Endothelial cell (in vitro differentiated cells): Measurements from ENCODE around the gene CAMTA1. TPM values are rescaled to one million over a fixed set of nuclear protein-coding genes. Genes with fewer than 3 reads are reported as not detected.
"Not testable (repeated sequence)": the region's sequence is repeated elsewhere in the genome, so short reads cannot be mapped to it uniquely, and the experiment has no call there.

Source experiments
- DNase-seq: peaks from one replicate; pipeline ENCODE4 v3.0.0; 2021; ENCODE audit warnings: low spot score
- H3K27ac Mint-ChIP-seq: one replicate; pipeline ENCODE4 v1.8.0; 2021; ENCODE audit warnings: mixed read lengths, inconsistent platforms; ENCODE audit not compliant: unreplicated experiment
- H3K27me3 Mint-ChIP-seq: one replicate; pipeline ENCODE4 v1.8.0; 2021; ENCODE audit warnings: mild to moderate bottlenecking, moderate library complexity, mixed read lengths, inconsistent platforms; ENCODE audit not compliant: unreplicated experiment
- H3K36me3 Mint-ChIP-seq: one replicate; pipeline ENCODE4 v1.8.0; 2021; ENCODE audit warnings: mild to moderate bottlenecking, low read depth, mixed read lengths, inconsistent platforms; ENCODE audit not compliant: unreplicated experiment
- H3K4me1 Mint-ChIP-seq: one replicate; pipeline ENCODE4 v1.8.0; 2021; ENCODE audit warnings: mild to moderate bottlenecking, mixed read lengths, inconsistent platforms; ENCODE audit not compliant: unreplicated experiment
- H3K4me3 Mint-ChIP-seq: one replicate; pipeline ENCODE4 v1.8.0; 2021; ENCODE audit warnings: mild to moderate bottlenecking, mixed read lengths, inconsistent platforms; ENCODE audit not compliant: unreplicated experiment
- H3K9me3 Mint-ChIP-seq: one replicate; pipeline ENCODE4 v1.8.0; 2021; ENCODE audit warnings: mixed read lengths, inconsistent platforms; ENCODE audit not compliant: unreplicated experiment
- CTCF ChIP-seq: fragments of 200-600 bp; sonication (generic); IDR thresholded peaks from one replicate; pipeline ENCODE4 v1.5.0; 2021; ENCODE audit warnings: antibody characterized with exemption; ENCODE audit not compliant: unreplicated experiment
- total RNA-seq: library from RNA; stranded (reverse); fragmentation: NEBNext Ultra II Directional; extraction: Animal tissue kit (Norgen Biotek cat#: 25700); gene quantifications from one replicate; pipeline ENCODE4 v1.2.1, GENCODE V29; 2021; ENCODE audit not compliant: unreplicated experiment

Gene CAMTA1
- total RNA-seq, 1 donor from 2014 or later: 87.3 TPM

- no peaks in the 10 kb centered on the region for H3K4me1 Mint-ChIP-seq
- H3K27me3 Mint-ChIP-seq: peaks cover 4% of the 10 kb centered on the region
- H3K27ac Mint-ChIP-seq: no peak overlapping the region
- no peak for DNase-seq
- H3K4me3 Mint-ChIP-seq: no peak overlapping the region
- no peak for TF ChIP-seq CTCF
- H3K9me3 Mint-ChIP-seq: peaks cover under 1% of the 10 kb centered on the region
- H3K36me3 Mint-ChIP-seq: no peaks in the 10 kb centered on the region
Measured at GRCh38 chr1:7594002-7594713, 808.9 kb downstream of the CAMTA1 start.

DNA sequence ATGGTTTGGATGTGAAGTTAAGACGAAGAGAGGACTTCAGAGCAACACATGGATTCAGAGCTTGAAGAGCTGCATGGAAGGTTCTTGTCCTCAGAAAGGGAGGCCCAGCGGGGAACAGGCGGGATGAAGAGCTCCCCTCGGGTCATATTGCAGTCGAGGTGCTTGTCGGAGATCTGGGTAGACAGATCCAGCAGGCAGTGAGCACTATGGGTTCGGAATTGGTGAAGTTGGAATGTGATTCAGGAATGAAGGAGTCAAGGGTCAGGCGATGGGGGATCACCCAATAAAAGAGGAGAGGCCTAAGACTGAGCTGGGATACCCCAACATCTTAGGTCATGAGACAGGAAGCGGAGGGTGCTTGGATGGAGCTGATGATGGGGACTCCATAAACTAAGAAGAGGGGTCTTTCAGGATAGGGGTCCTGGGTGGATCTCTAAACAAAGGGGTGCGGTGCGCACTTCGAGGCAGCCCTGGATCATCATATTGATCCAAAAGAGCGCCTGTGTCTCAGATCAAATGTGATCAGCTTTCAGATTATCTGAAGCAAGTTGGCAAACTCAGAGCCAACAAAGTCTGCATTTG is 809.6 kb downstream of the CAMTA1 start:
- Mint-ChIP-seq H3K36me3 (no peaks in the 10 kb centered on the region), H3K4me1 (no peaks in the 10 kb centered on the region), H3K4me3 (no peak overlapping the region), H3K27me3 (peaks cover 4% of the 10 kb centered on the region), H3K9me3 (peaks cover 3% of the 10 kb centered on the region), H3K27ac (no peak overlapping the region)
- no peak for DNase-seq
- TF ChIP-seq CTCF: no peak

DNA sequence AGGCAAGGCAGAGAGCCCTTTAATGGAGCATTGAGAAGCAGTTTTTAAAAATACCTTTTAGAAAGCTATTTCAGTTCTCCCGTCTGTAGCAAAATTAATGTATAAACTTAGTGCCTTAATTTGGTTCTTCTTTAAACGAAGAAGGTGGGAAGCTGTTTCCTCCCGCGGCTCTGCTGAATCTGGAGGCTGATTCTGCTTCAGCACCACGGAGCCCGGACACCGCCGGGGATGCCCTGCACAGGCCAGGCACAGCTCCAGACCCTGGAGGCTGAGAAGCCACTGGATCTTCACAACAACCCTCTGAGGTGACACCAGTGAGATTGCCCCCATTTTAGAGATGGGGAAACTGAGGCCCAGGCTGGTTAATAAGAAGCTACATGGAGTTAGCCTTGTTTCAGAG is 810.1 kb downstream of the CAMTA1 start:
- no peak for TF ChIP-seq CTCF
- peaks cover 4% of the 10 kb centered on the region for H3K27me3 Mint-ChIP-seq
- H3K36me3 Mint-ChIP-seq: no peaks in the 10 kb centered on the region
- DNase-seq: no peak
- H3K27ac Mint-ChIP-seq: no peak overlapping the region
- H3K9me3 Mint-ChIP-seq: peaks cover 3% of the 10 kb centered on the region
- H3K4me1 Mint-ChIP-seq: no peaks in the 10 kb centered on the region
- no peak overlapping the region for H3K4me3 Mint-ChIP-seq

DNA sequence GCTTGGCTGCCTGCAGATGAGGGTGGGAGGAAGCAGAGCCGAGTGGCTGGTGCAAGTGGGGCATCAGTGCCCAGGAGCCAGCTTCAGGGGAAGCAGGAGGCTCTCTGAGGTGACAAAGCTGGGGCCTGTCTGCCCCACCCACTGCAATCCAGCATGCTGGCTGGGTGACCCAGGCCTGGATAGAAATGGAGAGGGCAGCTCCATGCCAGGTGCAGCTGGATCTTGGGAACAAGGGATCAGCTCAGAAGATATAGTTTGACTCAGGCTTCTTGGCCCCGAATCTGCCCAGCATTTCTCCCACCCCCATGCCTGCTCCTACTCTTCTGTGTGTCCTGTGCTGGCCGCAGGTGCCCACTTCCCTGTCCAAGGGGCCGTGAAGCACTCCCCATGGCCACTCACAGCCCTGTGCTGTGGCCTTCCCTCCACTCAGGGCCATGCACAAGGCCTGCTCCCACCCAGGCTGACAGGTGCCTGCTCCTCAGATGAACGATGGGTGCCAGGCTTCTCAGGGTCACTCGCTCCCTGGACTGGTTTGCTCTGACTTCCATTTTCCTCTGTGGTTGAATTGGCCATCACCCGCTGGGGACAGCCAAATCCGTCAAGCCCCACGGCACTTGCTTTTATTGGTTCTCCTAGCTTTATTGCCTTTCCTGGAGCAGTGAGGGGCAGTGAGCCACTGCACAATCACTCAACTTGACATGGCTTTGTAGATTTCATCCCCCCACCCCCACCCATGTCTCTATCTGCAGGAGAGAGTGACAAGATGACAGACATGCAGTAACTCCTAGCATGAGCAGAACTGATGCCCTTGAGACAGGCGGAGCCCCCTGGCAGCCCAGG is 811.1 kb downstream of the CAMTA1 start:
- DNase-seq: no peak
- peaks cover 3% of the 10 kb centered on the region for H3K9me3 Mint-ChIP-seq
- H3K27ac Mint-ChIP-seq: no peak overlapping the region
- TF ChIP-seq CTCF: no peak
- H3K27me3 Mint-ChIP-seq: peaks cover 4% of the 10 kb centered on the region
- H3K4me1 Mint-ChIP-seq: no peaks in the 10 kb centered on the region
- no peaks in the 10 kb centered on the region for H3K36me3 Mint-ChIP-seq
- no peak overlapping the region for H3K4me3 Mint-ChIP-seq

- not testable (repeated sequence) for H3K27ac Mint-ChIP-seq, H3K4me1 Mint-ChIP-seq, H3K27me3 Mint-ChIP-seq, H3K36me3 Mint-ChIP-seq, DNase-seq, H3K4me3 Mint-ChIP-seq, H3K9me3 Mint-ChIP-seq
Measured at GRCh38 chr1:7598058-7598457, 812.8 kb downstream of the CAMTA1 start.

- not testable (repeated sequence) for H3K27me3 Mint-ChIP-seq, H3K9me3 Mint-ChIP-seq, DNase-seq, H3K4me3 Mint-ChIP-seq, H3K36me3 Mint-ChIP-seq, H3K4me1 Mint-ChIP-seq, H3K27ac Mint-ChIP-seq
Measured at GRCh38 chr1:7604906-7605305, 819.7 kb downstream of the CAMTA1 start.
